HTR-8/SVneo (cell line): ENCODE measurements around the gene FAM227A.
"Not testable (repeated sequence)": the region's sequence is repeated elsewhere in the genome, so short reads cannot be mapped to it uniquely, and the experiment has no call there.

Experiments
- DNase-seq: peaks from one replicate; pipeline ENCODE4 v3.0.0; 2011; ENCODE audit warnings: low spot score, mixed read lengths; ENCODE audit not compliant: insufficient read length
- FAIRE-seq: peaks from 2 replicates; lab custom pipeline; 2011; peaks lifted over from hg19 to GRCh38; lab: Jason Lieb, UNC

Gene FAM227A

GRCh38 chr22:38613588-38613987, 42.6 kb downstream of the FAM227A start:
- FAIRE-seq (no peak), DNase-seq (no peak)

GRCh38 chr22:38612217-38613006, 43.8 kb downstream of the FAM227A start:
- DNase-seq = no peak
- FAIRE-seq = no peak

- FAIRE-seq = no peak
- DNase-seq = no peak
Observed at GRCh38 chr22:38611559-38611958, 44.6 kb downstream of the FAM227A start.

- no peak for FAIRE-seq
- no peak for DNase-seq
Observed at GRCh38 chr22:38610234-38610633, 46.0 kb downstream of the FAM227A start.

GRCh38 chr22:38608992-38609750, 47.0 kb downstream of the FAM227A start:
- DNase-seq = no peak

GRCh38 chr22:38607680-38608079, 48.5 kb downstream of the FAM227A start:
- DNase-seq (no peak), FAIRE-seq (no peak)

More at GRCh38 chr22:38608992-38609750, 47.0 kb downstream of the FAM227A start:
- no peak for FAIRE-seq

GRCh38 chr22:38602166-38602565, 54.0 kb downstream of the FAM227A start:
- FAIRE-seq (no peak), DNase-seq (no peak)

GRCh38 chr22:38601221-38601764, 54.9 kb downstream of the FAM227A start:
- FAIRE-seq = no peak
- DNase-seq = no peak

GRCh38 chr22:38599466-38599865, 56.7 kb downstream of the FAM227A start:
- FAIRE-seq (no peak), DNase-seq (no peak)

- FAIRE-seq, DNase-seq: not testable (repeated sequence)
Observed at GRCh38 chr22:38582923-38583322, 73.3 kb downstream of the FAM227A start.

GRCh38 chr22:38578505-38578904, 77.7 kb downstream of the FAM227A start:
- DNase-seq (no peak), FAIRE-seq (no peak)

GRCh38 chr22:38572065-38572464, 84.1 kb downstream of the FAM227A start:
- DNase-seq (peak; percentile 35), FAIRE-seq (no peak)

GRCh38 chr22:38570779-38571364, 85.3 kb downstream of the FAM227A start:
- no peak for FAIRE-seq
- no peak for DNase-seq

GRCh38 chr22:38569972-38570778, 86.0 kb downstream of the FAM227A start, which contains the start of gene DMC1:
Gene DMC1 (minus strand): TSS chr22:38570183. CDS start chr22:38568256, 1,927 bp downstream.
- peak; percentile 23 for FAIRE-seq

GRCh38 chr22:38569181-38569971, 86.8 kb downstream of the FAM227A start:
- DNase-seq (no peak), FAIRE-seq (no peak)

More at GRCh38 chr22:38569972-38570778, 86.0 kb downstream of the FAM227A start, which contains the start of gene DMC1:
- peak; percentile 85 for DNase-seq

- FAIRE-seq (no peak), DNase-seq (no peak)
Observed at GRCh38 chr22:38567531-38568285, 88.5 kb downstream of the FAM227A start.

- FAIRE-seq = no peak
- no peak for DNase-seq
Observed at GRCh38 chr22:38566726-38567504, 89.3 kb downstream of the FAM227A start.
